HAP-1 (cell line): Measurements from ENCODE around the gene PPP4R4.
A peak's percentile ranks its signal among the peaks of the same experiment; 100 is the strongest.
"Not testable (repeated sequence)": the region's sequence is repeated elsewhere in the genome, so short reads cannot be mapped to it uniquely, and the experiment has no call there.

Source experiments
- DNase-seq, 2 experiments: peaks; one replicate each; pipeline ENCODE4 v3.0.0-alpha.2; 2016 to 2020; ENCODE audit warnings: low spot score in 2 of 2
- H3K27me3 ChIP-seq: fragments of 250-450 bp; sonication (Bioruptor Pico); 2 replicates; pipeline ENCODE4 v1.5.1; 2020; ENCODE audit warnings: low read depth, mild to moderate bottlenecking, moderate library complexity
- H3K36me3 ChIP-seq: fragments of 250-450 bp; sonication (Bioruptor Pico); replicated peaks from 2 replicates; pipeline ENCODE4 v1.5.1; 2020; ENCODE audit warnings: mild to moderate bottlenecking
- H3K4me1 ChIP-seq: fragments of 250-450 bp; sonication (Bioruptor Pico); 2 replicates; pipeline ENCODE4 v1.5.1; 2020; ENCODE audit warnings: mild to moderate bottlenecking
- H3K4me3 ChIP-seq: fragments of 250-450 bp; sonication (Bioruptor Pico); 2 replicates; pipeline ENCODE4 v1.5.1; 2020; ENCODE audit warnings: mild to moderate bottlenecking, moderate library complexity
- H3K9me3 ChIP-seq: fragments of 250-450 bp; sonication (Bioruptor Pico); 2 replicates; pipeline ENCODE4 v1.5.1; 2020; ENCODE audit warnings: mild to moderate bottlenecking, moderate library complexity
- in situ Hi-C: fragments of 300-500 bp; cut with MboI; formaldehyde crosslinking; loops from 3 replicates; pipeline ENCODE4 v1.14.3; 2020; ENCODE audit warnings: low sequenced_read_pairs, inconsistent platforms, mixed read lengths

The PPP4R4 gene

GRCh38 chr14:94156143-94156542 is 18.0 kb upstream of the PPP4R4 start:
- H3K4me3 ChIP-seq, in situ Hi-C loops, H3K4me1 ChIP-seq, H3K27me3 ChIP-seq, DNase-seq, H3K36me3 ChIP-seq: not testable (repeated sequence)
- H3K9me3 ChIP-seq, result peaks cover 13% of the 10 kb centered on the region; the same call in 1 of the 2 replicates

GRCh38 chr14:94157197-94157596 is 16.9 kb upstream of the PPP4R4 start:
- in situ Hi-C loops, result no loop called here
- Histone ChIP-seq H3K27me3 (no peaks in the 10 kb centered on the region; the same call in 1 of the 2 replicates), H3K4me1 (peaks cover 7% of the 10 kb centered on the region; the same call in 1 of the 2 replicates), H3K4me3 (no peak overlapping the region), H3K36me3 (no peaks in the 10 kb centered on the region), H3K9me3 (peaks cover 13% of the 10 kb centered on the region; the same call in 1 of the 2 replicates)
- DNase-seq, result no peak

- Histone ChIP-seq H3K4me1 (peaks cover 7% of the 10 kb centered on the region; the same call in 1 of the 2 replicates), H3K4me3 (no peak overlapping the region), H3K9me3 (peaks cover 13% of the 10 kb centered on the region; the same call in 1 of the 2 replicates), H3K27me3 (no peaks in the 10 kb centered on the region; the same call in 1 of the 2 replicates), H3K36me3 (no peaks in the 10 kb centered on the region)
- DNase-seq, result no peak
- in situ Hi-C loops, result no loop called here
These were observed 15.8 kb upstream of the PPP4R4 start for GRCh38 chr14:94158239-94158883.

GRCh38 chr14:94161058-94161457 is 13.1 kb upstream of the PPP4R4 start:
- Histone ChIP-seq H3K9me3 (0 out of 2 replicates have a peak, but pooled peaks cover 1% of the 10 kb centered on the region), H3K36me3 (no peaks in the 10 kb centered on the region), H3K4me1 (peaks cover 7% of the 10 kb centered on the region; the same call in 1 of the 2 replicates), H3K4me3 (no peak overlapping the region), H3K27me3 (no peaks in the 10 kb centered on the region; the same call in 1 of the 2 replicates)
- in situ Hi-C loops, result no loop called here
- no peak for DNase-seq

- no peak for DNase-seq
- Histone ChIP-seq H3K4me1 (peaks cover 4% of the 10 kb centered on the region; the same call in 1 of the 2 replicates), H3K27me3 (no peaks in the 10 kb centered on the region; the same call in 1 of the 2 replicates), H3K9me3 (no peaks in the 10 kb centered on the region), H3K4me3 (no peak overlapping the region), H3K36me3 (no peaks in the 10 kb centered on the region)
- in situ Hi-C loops, result no loop called here
These were observed 12.1 kb upstream of the PPP4R4 start for GRCh38 chr14:94161981-94162380.

- DNase-seq, result no peak
- Histone ChIP-seq H3K27me3 (no peaks in the 10 kb centered on the region; the same call in 1 of the 2 replicates), H3K9me3 (no peaks in the 10 kb centered on the region), H3K4me3 (no peak overlapping the region), H3K4me1 (peaks cover under 1% of the 10 kb centered on the region; the same call in 1 of the 2 replicates), H3K36me3 (no peaks in the 10 kb centered on the region)
- in situ Hi-C loops, result no loop called here
These were observed 11.7 kb upstream of the PPP4R4 start for GRCh38 chr14:94162466-94162865.

GRCh38 chr14:94163796-94164195 is 10.3 kb upstream of the PPP4R4 start:
- Histone ChIP-seq H3K36me3 (no peaks in the 10 kb centered on the region), H3K4me1 (no peaks in the 10 kb centered on the region), H3K4me3 (no peak overlapping the region), H3K9me3 (no peaks in the 10 kb centered on the region), H3K27me3 (no peaks in the 10 kb centered on the region; the same call in 1 of the 2 replicates)
- no peak for DNase-seq
- in situ Hi-C loops, result no loop called here

- in situ Hi-C loops, result no loop called here
- DNase-seq, result no peak
- no peaks in the 10 kb centered on the region for H3K9me3 ChIP-seq
- H3K4me3 ChIP-seq, result no peak overlapping the region
- no peaks in the 10 kb centered on the region; the same call in 1 of the 2 replicates for H3K27me3 ChIP-seq
- H3K4me1 ChIP-seq, result no peaks in the 10 kb centered on the region
- no peaks in the 10 kb centered on the region for H3K36me3 ChIP-seq
These were observed 9.3 kb upstream of the PPP4R4 start for GRCh38 chr14:94164685-94165431.

- DNase-seq, result no peak
- H3K9me3 ChIP-seq, result no peaks in the 10 kb centered on the region
- in situ Hi-C loops, result no loop called here
These were observed 8.4 kb upstream of the PPP4R4 start for GRCh38 chr14:94165744-94166143.

GRCh38 chr14:94170136-94170535 is 4.0 kb upstream of the PPP4R4 start:
- no peaks in the 10 kb centered on the region for H3K27me3 ChIP-seq
- no peak for DNase-seq
- in situ Hi-C loops, result no loop called here
- H3K4me3 ChIP-seq, result no peak overlapping the region
- H3K36me3 ChIP-seq, result no peaks in the 10 kb centered on the region
- H3K4me1 ChIP-seq, result 0 out of 2 replicates have a peak, but pooled peaks cover 3% of the 10 kb centered on the region
- no peaks in the 10 kb centered on the region for H3K9me3 ChIP-seq

More at GRCh38 chr14:94165744-94166143, 8.4 kb upstream of the PPP4R4 start:
- H3K4me3 ChIP-seq, result no peak overlapping the region
- H3K4me1 ChIP-seq, result no peaks in the 10 kb centered on the region
- no peaks in the 10 kb centered on the region for H3K27me3 ChIP-seq
- no peaks in the 10 kb centered on the region for H3K36me3 ChIP-seq

- no peaks in the 10 kb centered on the region for H3K36me3 ChIP-seq
- H3K9me3 ChIP-seq, result no peaks in the 10 kb centered on the region
- peaks cover 9% of the 10 kb centered on the region; the same call in 1 of the 2 replicates for H3K4me1 ChIP-seq
- DNase-seq, result no peak
- in situ Hi-C loops, result no loop called here
- H3K27me3 ChIP-seq, result no peaks in the 10 kb centered on the region
- no peak overlapping the region for H3K4me3 ChIP-seq
These were observed 2.9 kb upstream of the PPP4R4 start for GRCh38 chr14:94171208-94171607.

GRCh38 chr14:94172545-94172944 is 1.6 kb upstream of the PPP4R4 start:
- no peak overlapping the region for H3K4me3 ChIP-seq
- no peaks in the 10 kb centered on the region for H3K36me3 ChIP-seq
- peaks cover 14% of the 10 kb centered on the region for H3K4me1 ChIP-seq
- no peaks in the 10 kb centered on the region for H3K9me3 ChIP-seq
- DNase-seq, result no peak
- in situ Hi-C loops, result no loop called here
- H3K27me3 ChIP-seq, result no peaks in the 10 kb centered on the region

- peak in 1 of 2 experiments; percentile 44 for DNase-seq
- no peaks in the 10 kb centered on the region for H3K27me3 ChIP-seq
- in situ Hi-C loops, result no loop called here
These were observed 644 bp upstream of the PPP4R4 start for GRCh38 chr14:94173471-94173884.

GRCh38 chr14:94174604-94175010 is 485 bp downstream of the PPP4R4 start:
- Histone ChIP-seq H3K4me3 (peak overlapping the region; percentile 59), H3K4me1 (peaks cover 18% of the 10 kb centered on the region), H3K27me3 (no peaks in the 10 kb centered on the region), H3K36me3 (no peaks in the 10 kb centered on the region; the same call in 1 of the 2 replicates), H3K9me3 (no peaks in the 10 kb centered on the region)
- DNase-seq, result no peak
- in situ Hi-C loops, result no loop called here

More at GRCh38 chr14:94173471-94173884, 644 bp upstream of the PPP4R4 start:
- Histone ChIP-seq H3K4me1 (peaks cover 15% of the 10 kb centered on the region), H3K36me3 (no peaks in the 10 kb centered on the region; the same call in 1 of the 2 replicates), H3K4me3 (peak overlapping the region; percentile 49), H3K9me3 (no peaks in the 10 kb centered on the region)
